Adrenal gland (tissue), 5 donors: ENCODE data around the gene PKD1.

Source experiments
- POLR2A ChIP-seq, 2 donors: fragments of 450-650 bp; IDR thresholded peaks; one replicate each; pipeline ENCODE4 v1.6.1; 2017; ENCODE audit warnings: antibody characterized with exemption in 2 of 2, mild to moderate bottlenecking in 2 of 2, moderate library complexity in 1 of 2
- TF ChIP-seq, protein P1 (sequence below), 6 experiments: fragments of 450-650 bp in 4 of 6; fragments of 200-600 bp in 2 of 6; sonication (generic) in 1 of 6; IDR thresholded peaks; 1 replicate in 5 of 6; 2 replicates in 1 of 6; pipeline versions ENCODE4 v1.5.1 to v1.8.0; 2016 to 2021; ENCODE audit warnings: antibody characterized with exemption in 6 of 6, mild to moderate bottlenecking in 2 of 6, moderate library complexity in 1 of 6
- donor health status: DM: no; HTN: no; CAD: no.

DNA sequence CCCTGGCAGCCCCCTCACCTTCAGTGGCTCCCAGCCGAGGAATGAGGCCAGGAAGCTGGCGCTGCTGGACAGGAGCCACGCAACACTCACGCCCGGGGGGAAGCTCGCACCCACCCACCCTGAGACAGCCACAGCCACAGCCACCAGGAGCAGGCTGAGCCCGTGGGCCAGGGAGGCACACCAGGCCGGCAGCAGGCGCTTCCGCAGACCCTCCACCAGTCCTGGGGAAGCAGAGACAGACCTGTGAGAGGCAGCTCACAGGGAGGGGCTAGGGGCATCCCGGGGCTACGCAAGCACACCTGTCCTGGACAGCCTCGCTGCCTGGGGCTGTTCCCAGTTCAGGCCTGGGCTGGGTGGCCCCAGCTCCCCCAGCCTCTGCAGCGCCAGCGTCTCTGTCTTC is 41.9 kb downstream of the PKD1 start:
- TF ChIP-seq, protein P1, sequence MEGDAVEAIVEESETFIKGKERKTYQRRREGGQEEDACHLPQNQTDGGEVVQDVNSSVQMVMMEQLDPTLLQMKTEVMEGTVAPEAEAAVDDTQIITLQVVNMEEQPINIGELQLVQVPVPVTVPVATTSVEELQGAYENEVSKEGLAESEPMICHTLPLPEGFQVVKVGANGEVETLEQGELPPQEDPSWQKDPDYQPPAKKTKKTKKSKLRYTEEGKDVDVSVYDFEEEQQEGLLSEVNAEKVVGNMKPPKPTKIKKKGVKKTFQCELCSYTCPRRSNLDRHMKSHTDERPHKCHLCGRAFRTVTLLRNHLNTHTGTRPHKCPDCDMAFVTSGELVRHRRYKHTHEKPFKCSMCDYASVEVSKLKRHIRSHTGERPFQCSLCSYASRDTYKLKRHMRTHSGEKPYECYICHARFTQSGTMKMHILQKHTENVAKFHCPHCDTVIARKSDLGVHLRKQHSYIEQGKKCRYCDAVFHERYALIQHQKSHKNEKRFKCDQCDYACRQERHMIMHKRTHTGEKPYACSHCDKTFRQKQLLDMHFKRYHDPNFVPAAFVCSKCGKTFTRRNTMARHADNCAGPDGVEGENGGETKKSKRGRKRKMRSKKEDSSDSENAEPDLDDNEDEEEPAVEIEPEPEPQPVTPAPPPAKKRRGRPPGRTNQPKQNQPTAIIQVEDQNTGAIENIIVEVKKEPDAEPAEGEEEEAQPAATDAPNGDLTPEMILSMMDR (IDR thresholded peaks at IDR 0.05), result no peak
- no peak for TF ChIP-seq POLR2A (IDR thresholded peaks at IDR 0.05)
